NCI-H2171 (cell line): ENCODE data around the gene KCNE1.
"Not testable (repeated sequence)": the region's sequence is repeated elsewhere in the genome, so short reads cannot be mapped to it uniquely, and the experiment has no call there.

Source experiments
- DNase-seq: peaks from one replicate; lab custom pipeline; 2025; lab: John Stamatoyannopoulos, UW

The KCNE1 gene

GRCh38 chr21:34417448-34418077 is 94.4 kb downstream of the KCNE1 start:
- DNase-seq = not testable (repeated sequence)

GRCh38 chr21:34407294-34407693 is 104.7 kb downstream of the KCNE1 start:
- DNase-seq = not testable (repeated sequence)

GRCh38 chr21:34406676-34407075 is 105.3 kb downstream of the KCNE1 start:
- DNase-seq = not testable (repeated sequence)

GRCh38 chr21:34406102-34406501 is 105.9 kb downstream of the KCNE1 start:
- DNase-seq = not testable (repeated sequence)

GRCh38 chr21:34405686-34406085 is 106.3 kb downstream of the KCNE1 start:
- not testable (repeated sequence) for DNase-seq

GRCh38 chr21:34404742-34405141 is 107.3 kb downstream of the KCNE1 start:
- not testable (repeated sequence) for DNase-seq

- not testable (repeated sequence) for DNase-seq
These were observed 111.5 kb downstream of the KCNE1 start for GRCh38 chr21:34400522-34400921.
